Ascending aorta (tissue), 2 donors: ENCODE data around the gene IL4I1. TPM values are rescaled to one million over a fixed set of nuclear protein-coding genes. Genes with fewer than 3 reads are reported as not detected.
"Not testable (repeated sequence)": the region's sequence is repeated elsewhere in the genome, so short reads cannot be mapped to it uniquely, and the experiment has no call there.

Experiments
- DNase-seq, 2 donors: peaks; one replicate each; pipeline ENCODE4 v3.0.0-alpha.2; 2019; ENCODE audit warnings: low spot score in 2 of 2
- H3K27ac ChIP-seq, 2 donors: fragments of 200-600 bp; sonication (generic); one replicate each; pipeline ENCODE4 v1.5.1; 2016 to 2017; ENCODE audit warnings: mild to moderate bottlenecking in 1 of 2
- H3K27me3 ChIP-seq: fragments of 200-600 bp; sonication (generic); one replicate; pipeline ENCODE4 v1.5.1; 2017
- H3K36me3 ChIP-seq, 2 donors: fragments of 200-600 bp; sonication (generic); one replicate each; pipeline ENCODE4 v1.5.1; 2016
- H3K4me1 ChIP-seq, 2 donors: fragments of 200-600 bp; sonication (generic); one replicate each; pipeline ENCODE4 v1.5.1; 2016 to 2017; ENCODE audit warnings: mild to moderate bottlenecking in 1 of 2
- H3K4me3 ChIP-seq, 2 donors: fragments of 200-600 bp; sonication (generic); one replicate each; pipeline ENCODE4 v1.5.1; 2016 to 2017; ENCODE audit warnings: mild to moderate bottlenecking in 1 of 2
- H3K9me3 ChIP-seq, 2 donors: fragments of 200-600 bp; sonication (generic); one replicate each; pipeline ENCODE4 v1.5.1; 2016
- intact Hi-C: fragments of 100-400 bp; cut with DNase I; formaldehyde crosslinking; loops from one replicate; pipeline ENCODE4 v1.15.1; 2023
- total RNA-seq: library from RNA; depleted of rRNA; stranded (reverse); fragments of >200 nt; gene quantifications from one replicate; pipeline ENCODE4 v1.1.0, GENCODE V29; 2016
- TF ChIP-seq, protein P1 (sequence below), 3 experiments: fragments of 200-600 bp in 2 of 3; fragments of 450-650 bp in 1 of 3; sonication (generic) in 2 of 3; IDR thresholded peaks; one replicate each; pipeline ENCODE4 v1.5.1; 2016 to 2019; ENCODE audit warnings: antibody characterized with exemption in 3 of 3, mild to moderate bottlenecking in 1 of 3, moderate library complexity in 1 of 3

The IL4I1 gene
- total RNA-seq, 1 donor from 2014 or later = 0.96 TPM

- H3K4me1 ChIP-seq = peaks cover 3 to 13% of the 10 kb centered on the region in 2 donors
- no peak for DNase-seq
- no peak overlapping the region for H3K27ac ChIP-seq
- intact Hi-C loops = loop anchor here (2.0 kb wide), 1 partner anchor 51 kb away; the partner anchor contains the start of genes AKT1S1 and TBC1D17
- TF ChIP-seq, protein P1, sequence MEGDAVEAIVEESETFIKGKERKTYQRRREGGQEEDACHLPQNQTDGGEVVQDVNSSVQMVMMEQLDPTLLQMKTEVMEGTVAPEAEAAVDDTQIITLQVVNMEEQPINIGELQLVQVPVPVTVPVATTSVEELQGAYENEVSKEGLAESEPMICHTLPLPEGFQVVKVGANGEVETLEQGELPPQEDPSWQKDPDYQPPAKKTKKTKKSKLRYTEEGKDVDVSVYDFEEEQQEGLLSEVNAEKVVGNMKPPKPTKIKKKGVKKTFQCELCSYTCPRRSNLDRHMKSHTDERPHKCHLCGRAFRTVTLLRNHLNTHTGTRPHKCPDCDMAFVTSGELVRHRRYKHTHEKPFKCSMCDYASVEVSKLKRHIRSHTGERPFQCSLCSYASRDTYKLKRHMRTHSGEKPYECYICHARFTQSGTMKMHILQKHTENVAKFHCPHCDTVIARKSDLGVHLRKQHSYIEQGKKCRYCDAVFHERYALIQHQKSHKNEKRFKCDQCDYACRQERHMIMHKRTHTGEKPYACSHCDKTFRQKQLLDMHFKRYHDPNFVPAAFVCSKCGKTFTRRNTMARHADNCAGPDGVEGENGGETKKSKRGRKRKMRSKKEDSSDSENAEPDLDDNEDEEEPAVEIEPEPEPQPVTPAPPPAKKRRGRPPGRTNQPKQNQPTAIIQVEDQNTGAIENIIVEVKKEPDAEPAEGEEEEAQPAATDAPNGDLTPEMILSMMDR (IDR thresholded peaks at IDR 0.05) = no peak
- peak overlapping the region; percentile 71 to 88 for H3K4me3 ChIP-seq
- peaks cover 10 to 29% of the 10 kb centered on the region in 2 donors for H3K36me3 ChIP-seq
- H3K9me3 ChIP-seq = no peaks in the 10 kb centered on the region
- no peaks in the 10 kb centered on the region for H3K27me3 ChIP-seq
Measured at GRCh38 chr19:49927526-49928264, 31.0 kb upstream of the IL4I1 start.

GRCh38 chr19:49926515-49926914, 29.8 kb upstream of the IL4I1 start:
- no peak overlapping the region for H3K4me3 ChIP-seq
- TF ChIP-seq, protein P1 (IDR thresholded peaks at IDR 0.05) = no peak
- intact Hi-C loops = no loop called here
- H3K36me3 ChIP-seq = peaks cover 14 to 39% of the 10 kb centered on the region in 2 donors
- H3K27ac ChIP-seq = no peak overlapping the region
- DNase-seq = no peak
- H3K27me3 ChIP-seq = no peaks in the 10 kb centered on the region
- H3K9me3 ChIP-seq = no peaks in the 10 kb centered on the region
- peaks cover 3 to 13% of the 10 kb centered on the region in 2 donors for H3K4me1 ChIP-seq

GRCh38 chr19:49925486-49925885, 28.8 kb upstream of the IL4I1 start:
- H3K9me3 ChIP-seq = no peaks in the 10 kb centered on the region
- no peak for DNase-seq
- H3K36me3 ChIP-seq = peaks cover 15 to 49% of the 10 kb centered on the region in 2 donors
- H3K4me3 ChIP-seq = no peak overlapping the region
- intact Hi-C loops = no loop called here
- no peak overlapping the region for H3K27ac ChIP-seq
- TF ChIP-seq, protein P1 (IDR thresholded peaks at IDR 0.05) = no peak
- no peaks in the 10 kb centered on the region for H3K27me3 ChIP-seq
- peaks cover 3 to 13% of the 10 kb centered on the region in 2 donors for H3K4me1 ChIP-seq

GRCh38 chr19:49924881-49925210, 28.2 kb upstream of the IL4I1 start:
- DNase-seq, intact Hi-C loops, H3K4me3 ChIP-seq, H3K27ac ChIP-seq, H3K27me3 ChIP-seq, H3K9me3 ChIP-seq: not testable (repeated sequence)
- peaks cover 3 to 13% of the 10 kb centered on the region in 2 donors for H3K4me1 ChIP-seq
- H3K36me3 ChIP-seq = peaks cover 15 to 49% of the 10 kb centered on the region in 2 donors

DNA sequence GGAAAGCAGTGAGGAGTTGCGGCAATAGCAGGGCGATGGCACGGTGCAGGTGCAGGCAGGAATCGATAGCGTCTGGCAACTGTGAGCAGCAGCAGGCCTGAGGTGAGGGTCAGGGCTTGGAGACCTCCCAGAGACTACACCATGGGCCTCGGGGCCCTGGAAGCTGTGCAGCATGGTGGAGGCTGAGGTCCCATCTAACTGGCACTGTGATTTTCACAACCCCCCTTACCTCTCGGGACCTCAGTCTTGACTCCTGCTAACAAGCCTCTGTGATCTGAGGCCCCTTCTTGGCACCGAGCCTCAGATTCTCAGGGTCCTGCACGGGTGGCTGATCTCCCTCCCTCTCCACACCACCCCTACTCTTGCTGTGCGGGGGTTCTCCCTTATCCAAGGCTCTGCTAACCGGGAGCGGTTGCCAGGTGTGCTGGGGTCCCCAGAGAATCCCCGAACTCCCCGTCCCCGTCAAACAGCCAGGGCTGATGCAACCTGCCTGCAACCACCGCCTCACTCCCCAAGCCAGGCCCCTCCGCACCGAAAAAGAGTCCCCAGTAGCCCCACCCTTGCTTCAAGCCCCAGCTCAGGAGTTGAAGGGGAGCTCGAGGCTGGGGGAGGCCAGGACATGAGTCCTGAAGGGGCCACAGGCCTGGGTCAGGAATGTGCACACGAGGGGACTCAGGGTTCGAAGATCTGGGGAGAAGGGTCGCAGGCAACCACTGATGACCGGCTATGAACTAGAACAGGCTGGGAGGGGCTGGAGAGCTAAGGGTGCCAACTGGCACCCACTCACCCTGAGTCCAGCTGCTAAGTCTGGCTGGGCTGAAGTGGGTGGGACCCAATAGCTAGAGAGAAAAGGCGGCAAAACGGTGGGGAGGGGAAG, 27.6 kb upstream of the IL4I1 start:
- Histone ChIP-seq H3K36me3 (peaks cover 15 to 49% of the 10 kb centered on the region in 2 donors), H3K27ac (no peak overlapping the region), H3K27me3 (no peaks in the 10 kb centered on the region), H3K4me3 (no peak overlapping the region), H3K4me1 (peaks cover 3 to 13% of the 10 kb centered on the region in 2 donors), H3K9me3 (no peaks in the 10 kb centered on the region)
- intact Hi-C loops = no loop called here
- TF ChIP-seq, protein P1 (IDR thresholded peaks at IDR 0.05) = no peak
- no peak for DNase-seq
